ENCODE results near the gene ACKR2.

GRCh38 chr3:42864321-42864950, 55.2 kb downstream of the ACKR2 start:
- no peak for TF ChIP-seq CTCF (IDR thresholded peaks at IDR 0.05; ENCODE audit: poor library complexity, severe bottlenecking)
- TF ChIP-seq REST (IDR thresholded peaks at IDR 0.05; ENCODE audit: borderline replicate concordance) = no peak

All from neural cell (in vitro differentiated cells).